Measurements from ENCODE around the gene RACK1. TPM values are rescaled to one million over a fixed set of nuclear protein-coding genes. Genes with fewer than 3 reads are reported as not detected.
"Not testable (repeated sequence)": the region's sequence is repeated elsewhere in the genome, so short reads cannot be mapped to it uniquely, and the experiment has no call there.

Gene RACK1
- total RNA-seq, 4 donors from 2014 or later, result 2,254 to 3,332 (median 2,569) TPM

DNA sequence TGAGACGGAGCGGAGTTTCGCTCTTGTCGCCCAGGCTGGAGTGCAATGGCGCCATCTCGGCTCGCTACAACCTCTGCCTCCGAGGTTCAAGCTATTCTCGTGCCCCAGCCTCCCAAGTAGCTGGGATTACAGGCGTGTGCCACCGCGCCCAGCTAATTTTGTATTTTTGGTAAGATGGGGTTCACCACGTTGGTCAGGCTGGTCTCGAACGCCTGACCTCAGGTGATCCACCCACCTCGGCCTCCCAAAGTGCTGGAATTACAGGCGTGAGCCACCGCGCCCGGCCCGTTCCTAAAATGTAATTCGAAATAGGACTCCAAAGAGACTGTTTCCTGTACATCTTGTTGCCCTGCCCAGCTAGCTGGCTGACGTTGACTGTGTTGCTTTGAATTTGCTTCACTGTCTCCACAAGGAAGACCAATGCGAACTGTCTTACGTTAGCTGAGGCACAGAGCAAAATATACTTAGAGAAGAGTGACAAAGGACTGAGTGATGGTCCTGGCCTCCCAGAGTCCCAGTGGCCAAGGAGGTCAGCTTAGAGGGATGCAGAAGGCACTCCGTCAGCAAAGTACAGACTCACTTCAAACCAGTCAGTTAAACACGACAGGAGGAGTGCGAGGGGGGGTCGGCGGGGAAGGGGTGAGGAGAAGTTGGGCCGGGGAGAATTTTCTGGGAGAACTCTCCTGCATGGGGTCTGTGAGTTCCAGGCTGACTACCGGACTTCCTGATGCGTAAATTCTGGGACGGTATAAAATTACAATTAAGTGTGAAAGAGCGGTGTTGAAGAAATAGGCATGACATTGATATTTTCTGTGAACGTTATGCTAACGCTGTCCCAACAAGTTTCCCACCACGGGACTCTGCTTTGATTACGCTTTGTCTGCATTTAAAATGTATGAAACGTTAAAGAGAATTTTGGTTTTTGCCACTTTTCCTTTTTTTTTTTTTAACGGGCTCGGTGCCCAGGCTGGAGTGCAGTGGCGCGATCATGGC is 27.4 kb downstream of the RACK1 start:
- peak overlapping the region in 1 of 3 donors; percentile 30 for H3K4me3 ChIP-seq (replicated peaks in 1 of 3)
- 37 to 45% methylated on average over 44 of the region's 44 CpGs for WGBS, 2 donors
- peaks cover 8 to 15% of the 10 kb centered on the region in 2 donors for H3K4me1 ChIP-seq
- intact Hi-C loops (cut with DNase I), result no loop called here
- H3K9me3 ChIP-seq, result no peaks in the 10 kb centered on the region
- no peak overlapping the region for H3K27ac ChIP-seq
- no peak for TF ChIP-seq POLR2A (IDR thresholded peaks at IDR 0.05)
- TF ChIP-seq, protein P1, sequence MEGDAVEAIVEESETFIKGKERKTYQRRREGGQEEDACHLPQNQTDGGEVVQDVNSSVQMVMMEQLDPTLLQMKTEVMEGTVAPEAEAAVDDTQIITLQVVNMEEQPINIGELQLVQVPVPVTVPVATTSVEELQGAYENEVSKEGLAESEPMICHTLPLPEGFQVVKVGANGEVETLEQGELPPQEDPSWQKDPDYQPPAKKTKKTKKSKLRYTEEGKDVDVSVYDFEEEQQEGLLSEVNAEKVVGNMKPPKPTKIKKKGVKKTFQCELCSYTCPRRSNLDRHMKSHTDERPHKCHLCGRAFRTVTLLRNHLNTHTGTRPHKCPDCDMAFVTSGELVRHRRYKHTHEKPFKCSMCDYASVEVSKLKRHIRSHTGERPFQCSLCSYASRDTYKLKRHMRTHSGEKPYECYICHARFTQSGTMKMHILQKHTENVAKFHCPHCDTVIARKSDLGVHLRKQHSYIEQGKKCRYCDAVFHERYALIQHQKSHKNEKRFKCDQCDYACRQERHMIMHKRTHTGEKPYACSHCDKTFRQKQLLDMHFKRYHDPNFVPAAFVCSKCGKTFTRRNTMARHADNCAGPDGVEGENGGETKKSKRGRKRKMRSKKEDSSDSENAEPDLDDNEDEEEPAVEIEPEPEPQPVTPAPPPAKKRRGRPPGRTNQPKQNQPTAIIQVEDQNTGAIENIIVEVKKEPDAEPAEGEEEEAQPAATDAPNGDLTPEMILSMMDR (IDR thresholded peaks at IDR 0.05), result no peak
- no peaks in the 10 kb centered on the region for H3K36me3 ChIP-seq
- no peaks in the 10 kb centered on the region for H3K27me3 ChIP-seq
- DNase-seq, result no peak

DNA sequence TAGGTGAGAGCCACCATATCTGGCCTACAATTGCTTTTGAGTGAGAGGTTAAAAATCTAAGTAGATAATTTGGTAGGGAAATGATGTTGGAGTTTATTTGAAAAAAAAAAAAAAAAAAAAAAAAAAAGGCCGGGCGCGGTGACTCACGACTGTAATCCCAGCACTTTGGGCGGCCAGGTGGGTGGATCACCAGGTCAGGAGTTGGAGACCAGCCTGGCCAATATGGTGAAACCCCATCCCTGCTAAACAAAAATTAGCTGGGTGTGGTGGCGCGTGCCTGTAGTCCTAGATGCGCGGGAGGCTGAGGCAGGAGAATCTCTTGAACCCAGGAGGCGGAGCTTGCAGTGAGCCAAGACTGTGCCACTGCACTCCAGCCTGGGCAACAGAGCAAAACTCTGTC is 29.5 kb downstream of the RACK1 start:
- H3K9me3 ChIP-seq; H3K27me3 ChIP-seq; H3K36me3 ChIP-seq; H3K27ac ChIP-seq; H3K4me3 ChIP-seq (replicated peaks in 1 of 3); intact Hi-C loops (cut with DNase I); DNase-seq: not testable (repeated sequence)
- peaks cover 8 to 15% of the 10 kb centered on the region in 2 donors for H3K4me1 ChIP-seq
- WGBS, 2 donors, result 92 to 95% methylated on average over 10 of the region's 10 CpGs

DNA sequence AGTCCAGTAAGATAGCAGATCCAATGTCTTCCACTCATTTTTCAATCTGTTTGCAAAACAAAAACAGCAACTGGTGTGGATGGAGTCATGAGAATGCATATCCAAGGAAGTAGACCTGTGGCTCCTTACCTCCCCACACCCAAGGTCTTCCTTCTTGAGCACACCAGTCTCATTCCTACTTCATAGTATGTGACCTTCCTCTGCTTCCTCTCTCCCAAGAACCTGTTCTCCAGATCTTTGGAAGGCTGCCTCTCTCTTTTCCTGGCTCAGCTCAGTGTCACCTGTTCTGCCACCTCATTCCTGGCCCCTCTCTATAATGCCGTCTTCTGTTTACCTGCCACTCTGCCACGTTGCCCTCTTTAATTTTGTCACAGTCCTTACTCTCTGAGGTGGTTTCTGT is 30.8 kb downstream of the RACK1 start:
- TF ChIP-seq, protein P1 (IDR thresholded peaks at IDR 0.05), result no peak
- TF ChIP-seq POLR2A (IDR thresholded peaks at IDR 0.05), result no peak
- Histone ChIP-seq H3K4me3 (replicated peaks in 1 of 3) (no peak overlapping the region), H3K9me3 (no peaks in the 10 kb centered on the region), H3K4me1 (peaks cover 8 to 15% of the 10 kb centered on the region in 2 donors), H3K27me3 (no peaks in the 10 kb centered on the region), H3K27ac (no peak overlapping the region), H3K36me3 (no peaks in the 10 kb centered on the region)
- intact Hi-C loops (cut with DNase I), result no loop called here
- no peak for DNase-seq
- 71 to 75% methylated on average over 2 of the region's 2 CpGs for WGBS, 2 donors

DNA sequence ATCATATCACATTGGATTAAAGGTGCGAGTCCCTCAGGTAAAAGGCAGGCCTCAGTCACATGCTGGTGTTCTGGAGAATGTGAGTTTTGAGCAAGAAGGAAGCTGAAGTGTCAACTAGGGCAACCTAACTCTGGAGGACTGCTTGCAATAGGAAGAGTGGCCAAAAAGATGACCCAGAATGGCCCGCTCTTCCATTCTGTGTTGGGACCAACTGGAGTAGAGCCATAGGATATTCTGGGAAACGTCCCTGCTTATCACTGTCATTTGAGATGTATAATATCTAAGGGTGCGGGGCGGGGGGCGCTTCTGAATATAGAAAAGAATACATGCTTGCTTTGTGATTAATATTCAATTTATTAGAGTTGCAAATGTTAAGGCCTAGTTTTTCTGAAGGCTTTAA is 31.6 kb downstream of the RACK1 start:
- no peak overlapping the region for H3K27ac ChIP-seq
- H3K9me3 ChIP-seq, result no peaks in the 10 kb centered on the region
- no peaks in the 10 kb centered on the region for H3K36me3 ChIP-seq
- no peak for DNase-seq
- H3K4me3 ChIP-seq (replicated peaks in 1 of 3), result no peak overlapping the region
- no peaks in the 10 kb centered on the region for H3K27me3 ChIP-seq
- intact Hi-C loops (cut with DNase I), result no loop called here
- peaks cover 5 to 7% of the 10 kb centered on the region in 2 donors for H3K4me1 ChIP-seq
- TF ChIP-seq, protein P1 (IDR thresholded peaks at IDR 0.05), result no peak
- TF ChIP-seq POLR2A (IDR thresholded peaks at IDR 0.05), result no peak
- 95% methylated on average over 6 of the region's 6 CpGs for WGBS, 2 donors

DNA sequence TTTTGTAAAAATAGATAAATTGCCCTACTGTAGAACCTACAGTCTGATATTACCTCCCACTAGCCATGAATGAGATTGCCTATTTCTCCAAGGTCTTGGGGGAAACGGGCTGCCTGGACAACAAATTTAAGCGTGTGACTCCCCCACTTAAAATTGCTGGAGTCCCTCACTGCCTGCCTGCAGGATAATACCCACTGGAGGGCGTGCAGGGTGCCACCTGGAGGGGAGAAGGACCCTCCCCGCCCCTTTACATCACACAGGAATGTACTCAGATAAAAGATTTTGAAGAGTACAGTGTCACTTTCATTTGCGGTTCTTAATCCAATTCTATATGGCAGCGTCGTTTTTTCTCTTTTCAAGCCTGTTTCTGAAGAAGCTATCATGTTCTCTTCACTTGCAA is 32.5 kb downstream of the RACK1 start:
- H3K36me3 ChIP-seq, result no peaks in the 10 kb centered on the region
- no peaks in the 10 kb centered on the region for H3K27me3 ChIP-seq
- no peak for TF ChIP-seq POLR2A (IDR thresholded peaks at IDR 0.05)
- TF ChIP-seq, protein P1 (IDR thresholded peaks at IDR 0.05), result no peak
- H3K4me3 ChIP-seq (replicated peaks in 1 of 3), result no peak overlapping the region
- no peak overlapping the region for H3K27ac ChIP-seq
- intact Hi-C loops (cut with DNase I), result no loop called here
- no peak for DNase-seq
- H3K9me3 ChIP-seq, result no peaks in the 10 kb centered on the region
- H3K4me1 ChIP-seq, result peaks cover 3 to 9% of the 10 kb centered on the region in 2 donors
- WGBS, 2 donors, result 62 to 65% methylated on average over 7 of the region's 7 CpGs

DNA sequence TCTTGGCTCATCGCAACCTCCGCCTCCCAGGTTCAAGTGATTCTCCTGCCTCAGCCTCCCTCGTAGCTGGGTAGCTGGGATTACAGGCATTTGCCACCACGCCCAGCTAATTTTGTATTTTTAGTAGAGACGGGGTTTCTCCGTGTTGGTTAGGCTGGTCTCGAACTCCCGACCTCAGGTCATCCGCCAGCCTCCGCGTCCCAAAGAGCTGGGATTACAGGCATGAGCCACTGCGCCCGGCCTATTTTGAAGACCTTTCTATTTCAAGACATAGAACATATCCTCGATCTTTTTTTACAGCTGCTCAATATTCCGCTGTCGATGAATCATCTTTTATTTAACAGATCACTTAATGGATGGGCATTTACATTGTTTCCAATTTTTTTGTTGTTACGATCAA is 33.0 kb downstream of the RACK1 start:
- DNase-seq; H3K36me3 ChIP-seq; H3K9me3 ChIP-seq; H3K27ac ChIP-seq; H3K4me3 ChIP-seq (replicated peaks in 1 of 3); H3K27me3 ChIP-seq; intact Hi-C loops (cut with DNase I): not testable (repeated sequence)
- peaks cover 8 to 12% of the 10 kb centered on the region in 2 donors for H3K4me1 ChIP-seq
- WGBS, 2 donors, result 79 to 80% methylated on average over 17 of the region's 17 CpGs

DNA sequence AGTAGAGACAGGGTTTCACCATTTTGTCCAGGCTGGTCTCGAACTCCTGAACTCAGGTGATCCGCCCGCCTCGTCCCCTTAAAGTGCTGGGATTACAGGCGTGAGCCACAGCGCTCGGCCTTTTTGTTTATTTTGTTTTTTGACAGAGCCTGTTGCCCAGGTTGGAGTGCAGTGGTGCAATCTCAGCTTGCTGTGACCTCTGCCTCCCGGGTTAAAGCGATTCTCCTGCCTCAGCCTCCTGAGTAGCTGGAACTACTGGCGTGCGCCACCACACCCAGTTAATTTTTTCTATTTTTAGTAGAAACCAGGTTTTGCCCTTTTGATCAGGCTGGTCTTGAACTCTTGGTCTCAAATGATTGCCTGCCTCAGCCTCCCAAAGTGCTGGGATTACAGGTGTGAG is 33.6 kb downstream of the RACK1 start:
- H3K27ac ChIP-seq; H3K27me3 ChIP-seq; H3K4me3 ChIP-seq (replicated peaks in 1 of 3); DNase-seq; H3K36me3 ChIP-seq; H3K9me3 ChIP-seq; intact Hi-C loops (cut with DNase I): not testable (repeated sequence)
- 80 to 84% methylated on average over 11 of the region's 11 CpGs for WGBS, 2 donors
- H3K4me1 ChIP-seq, result peaks cover 12 to 16% of the 10 kb centered on the region in 2 donors

DNA sequence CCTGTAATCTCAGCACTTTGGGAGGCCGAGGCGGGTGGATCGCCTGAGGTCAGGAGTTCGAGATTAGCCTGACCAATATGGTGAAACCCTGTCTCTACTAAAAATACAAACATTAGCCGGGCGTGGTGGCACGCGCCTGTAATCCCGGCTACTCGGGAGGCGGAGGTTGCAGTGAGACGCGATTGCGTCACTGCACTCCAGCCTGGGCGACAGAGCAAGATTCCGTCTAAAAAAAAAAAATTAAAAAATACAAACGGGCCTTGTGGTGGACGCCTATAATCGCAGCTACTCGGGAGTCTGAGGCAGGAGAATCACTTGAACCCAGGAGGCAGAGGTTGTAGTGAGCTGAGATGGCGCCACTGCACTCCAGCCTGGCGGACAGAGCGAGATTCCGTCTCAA is 34.7 kb downstream of the RACK1 start:
- H3K4me3 ChIP-seq (replicated peaks in 1 of 3); H3K36me3 ChIP-seq; DNase-seq; H3K9me3 ChIP-seq; H3K27me3 ChIP-seq; intact Hi-C loops (cut with DNase I); H3K27ac ChIP-seq: not testable (repeated sequence)
- H3K4me1 ChIP-seq, result peaks cover 12 to 16% of the 10 kb centered on the region in 2 donors
- WGBS, 2 donors, result 83 to 89% methylated on average over 24 of the region's 24 CpGs

Data from thyroid gland (tissue), 4 donors.